ENCODE results near the gene KIAA0825.

Gene KIAA0825

GRCh38 chr5:94245608-94246007, 372.8 kb downstream of the KIAA0825 start:
- Histone ChIP-seq H3K27me3 (replicated peaks; ENCODE audit: control insufficient read depth, insufficient read depth, low read length) (no peaks in the 10 kb centered on the region; the same call in 1 of the 2 replicates), H3K4me3 (replicated peaks; ENCODE audit: low read depth, low read length) (no peak overlapping the region), H3K36me3 (ENCODE audit: control insufficient read depth, insufficient read depth, low read length) (no peaks in the 10 kb centered on the region)
- TF ChIP-seq CTCF (IDR thresholded peaks at IDR 0.05; ENCODE audit: insufficient read depth, low read length, poor library complexity, severe bottlenecking), result no peak
- DNase-seq (ENCODE audit: extremely low read depth, insufficient read length), result no peak

- Histone ChIP-seq H3K4me3 (replicated peaks; ENCODE audit: low read depth, low read length) (no peak overlapping the region), H3K27me3 (replicated peaks; ENCODE audit: control insufficient read depth, insufficient read depth, low read length) (no peaks in the 10 kb centered on the region; the same call in 1 of the 2 replicates), H3K36me3 (ENCODE audit: control insufficient read depth, insufficient read depth, low read length) (no peaks in the 10 kb centered on the region)
- TF ChIP-seq CTCF (IDR thresholded peaks at IDR 0.05; ENCODE audit: insufficient read depth, low read length, poor library complexity, severe bottlenecking), result no peak
- no peak for DNase-seq (ENCODE audit: extremely low read depth, insufficient read length)
These were observed 373.5 kb downstream of the KIAA0825 start for GRCh38 chr5:94244921-94245320.

- DNase-seq (ENCODE audit: extremely low read depth, insufficient read length), result no peak
- TF ChIP-seq CTCF (IDR thresholded peaks at IDR 0.05; ENCODE audit: insufficient read depth, low read length, poor library complexity, severe bottlenecking), result no peak
- Histone ChIP-seq H3K4me3 (replicated peaks; ENCODE audit: low read depth, low read length) (no peak overlapping the region), H3K36me3 (ENCODE audit: control insufficient read depth, insufficient read depth, low read length) (no peaks in the 10 kb centered on the region), H3K27me3 (replicated peaks; ENCODE audit: control insufficient read depth, insufficient read depth, low read length) (no peaks in the 10 kb centered on the region; the same call in 1 of the 2 replicates)
These were observed 374.8 kb downstream of the KIAA0825 start for GRCh38 chr5:94243612-94244011.

- no peak overlapping the region for H3K4me3 ChIP-seq (replicated peaks; ENCODE audit: low read depth, low read length)
- H3K36me3 ChIP-seq (ENCODE audit: control insufficient read depth, insufficient read depth, low read length), result no peaks in the 10 kb centered on the region
- no peak for DNase-seq (ENCODE audit: extremely low read depth, insufficient read length)
- no peaks in the 10 kb centered on the region for H3K27me3 ChIP-seq (replicated peaks; ENCODE audit: control insufficient read depth, insufficient read depth, low read length)
- no peak for TF ChIP-seq CTCF (IDR thresholded peaks at IDR 0.05; ENCODE audit: insufficient read depth, low read length, poor library complexity, severe bottlenecking)
These were observed 377.3 kb downstream of the KIAA0825 start for GRCh38 chr5:94240993-94241651.

- no peak for TF ChIP-seq CTCF (IDR thresholded peaks at IDR 0.05; ENCODE audit: insufficient read depth, low read length, poor library complexity, severe bottlenecking)
- no peak overlapping the region for H3K4me3 ChIP-seq (replicated peaks; ENCODE audit: low read depth, low read length)
- H3K27me3 ChIP-seq (replicated peaks; ENCODE audit: control insufficient read depth, insufficient read depth, low read length), result no peaks in the 10 kb centered on the region
- DNase-seq (ENCODE audit: extremely low read depth, insufficient read length), result no peak
- H3K36me3 ChIP-seq (ENCODE audit: control insufficient read depth, insufficient read depth, low read length), result no peaks in the 10 kb centered on the region
These were observed 377.8 kb downstream of the KIAA0825 start for GRCh38 chr5:94240596-94240992.

GRCh38 chr5:94240134-94240533, 378.3 kb downstream of the KIAA0825 start:
- TF ChIP-seq CTCF (IDR thresholded peaks at IDR 0.05; ENCODE audit: insufficient read depth, low read length, poor library complexity, severe bottlenecking), result no peak
- Histone ChIP-seq H3K36me3 (ENCODE audit: control insufficient read depth, insufficient read depth, low read length) (no peaks in the 10 kb centered on the region), H3K27me3 (replicated peaks; ENCODE audit: control insufficient read depth, insufficient read depth, low read length) (no peaks in the 10 kb centered on the region), H3K4me3 (replicated peaks; ENCODE audit: low read depth, low read length) (no peak overlapping the region)
- DNase-seq (ENCODE audit: extremely low read depth, insufficient read length), result no peak

Data from GM06990 (cell line).